HEK293 (cell line): ENCODE measurements around the gene SEC11A.

Experiments used
- BCL11B ChIP-seq: fragments of 450-650 bp; formaldehyde crosslinking; IDR thresholded peaks from 2 replicates; pipeline ENCODE4 v1.5.1; 2016; ENCODE audit warnings: low read depth, missing biosample characterization, missing genetic modification characterization
- FEZF1 ChIP-seq: fragments of 450-650 bp; formaldehyde crosslinking; IDR thresholded peaks from 2 replicates; pipeline ENCODE4 v1.5.1; 2016; ENCODE audit warnings: missing biosample characterization, missing genetic modification characterization
- GFI1B ChIP-seq: fragments of 450-650 bp; formaldehyde crosslinking; IDR thresholded peaks from 2 replicates; pipeline ENCODE4 v1.5.1; 2016; ENCODE audit warnings: missing biosample characterization, missing genetic modification characterization
- HOXC10 ChIP-seq: sonication (generic); formaldehyde crosslinking; IDR thresholded peaks from 2 replicates; pipeline ENCODE4 v1.8.1; 2023; ENCODE audit warnings: mild to moderate bottlenecking, missing genetic modification reagents
- KLF17 ChIP-seq: fragments of 450-650 bp; formaldehyde crosslinking; IDR thresholded peaks from 2 replicates; pipeline ENCODE4 v1.5.1; 2016; ENCODE audit warnings: missing biosample characterization, missing genetic modification characterization
- PRDM10 ChIP-seq: fragments of 450-650 bp; formaldehyde crosslinking; IDR thresholded peaks from 2 replicates; pipeline ENCODE4 v1.5.1; 2016; ENCODE audit warnings: missing biosample characterization, missing genetic modification characterization
- RBAK ChIP-seq: fragments of 450-650 bp; formaldehyde crosslinking; IDR thresholded peaks from 2 replicates; pipeline ENCODE4 v1.5.1; 2016; ENCODE audit warnings: missing biosample characterization, missing genetic modification characterization
- SCRT2 ChIP-seq: fragments of 450-650 bp; formaldehyde crosslinking; IDR thresholded peaks from 2 replicates; pipeline ENCODE4 v1.5.1; 2016; ENCODE audit warnings: missing biosample characterization, missing genetic modification characterization
- TRIM28 ChIP-seq: IDR thresholded peaks from 2 replicates; pipeline ENCODE4 v1.6.1; 2011; ENCODE audit warnings: low read length, control low read depth, borderline replicate concordance
- TSHZ1 ChIP-seq: fragments of 450-650 bp; formaldehyde crosslinking; IDR thresholded peaks from 2 replicates; pipeline ENCODE4 v1.5.1; 2016; ENCODE audit warnings: missing biosample characterization, missing genetic modification characterization, borderline replicate concordance
- ZBTB17 ChIP-seq: fragments of 450-650 bp; formaldehyde crosslinking; IDR thresholded peaks from 2 replicates; pipeline ENCODE4 v1.5.1; 2016; ENCODE audit warnings: missing biosample characterization, missing genetic modification characterization
- ZBTB20 ChIP-seq: fragments of 450-650 bp; formaldehyde crosslinking; IDR thresholded peaks from 2 replicates; pipeline ENCODE4 v1.5.1; 2016; ENCODE audit warnings: missing biosample characterization, missing genetic modification characterization
- ZBTB7A ChIP-seq: fragments of 450-650 bp; formaldehyde crosslinking; IDR thresholded peaks from 2 replicates; pipeline ENCODE4 v1.5.1; 2016; ENCODE audit warnings: low read depth, missing biosample characterization, missing genetic modification characterization
- ZEB2 ChIP-seq: fragments of 450-650 bp; formaldehyde crosslinking; IDR thresholded peaks from 2 replicates; pipeline ENCODE4 v1.5.1; 2016; ENCODE audit warnings: missing biosample characterization, missing genetic modification characterization
- ZNF10 ChIP-seq: fragments of 450-650 bp; formaldehyde crosslinking; IDR thresholded peaks from 2 replicates; pipeline ENCODE4 v1.5.1; 2017; ENCODE audit warnings: missing biosample characterization, missing genetic modification characterization
- ZNF138 ChIP-seq: fragments of 450-650 bp; formaldehyde crosslinking; IDR thresholded peaks from 2 replicates; pipeline ENCODE4 v1.5.1; 2016; ENCODE audit warnings: missing biosample characterization, missing genetic modification characterization, borderline replicate concordance
- ZNF19 ChIP-seq: fragments of 450-650 bp; formaldehyde crosslinking; IDR thresholded peaks from 2 replicates; pipeline ENCODE4; 2016; ENCODE audit warnings: missing biosample characterization, missing genetic modification characterization, low read depth
- ZNF24 ChIP-seq: fragments of 450-650 bp; formaldehyde crosslinking; IDR thresholded peaks from 2 replicates; pipeline ENCODE4 v1.5.1; 2016; ENCODE audit warnings: missing biosample characterization, missing genetic modification characterization
- ZNF354C ChIP-seq: fragments of 450-650 bp; formaldehyde crosslinking; IDR thresholded peaks from 2 replicates; pipeline ENCODE4 v1.5.1; 2016; ENCODE audit warnings: missing biosample characterization, missing genetic modification characterization, low read depth, borderline replicate concordance
- ZNF362 ChIP-seq: fragments of 450-650 bp; formaldehyde crosslinking; IDR thresholded peaks from 2 replicates; pipeline ENCODE4 v1.5.1; 2016; ENCODE audit warnings: missing biosample characterization, missing genetic modification characterization
- ZNF366 ChIP-seq: fragments of 450-650 bp; formaldehyde crosslinking; conservative IDR thresholded peaks from 2 replicates; pipeline ENCODE4 v1.5.1; 2016; ENCODE audit warnings: missing biosample characterization, missing genetic modification characterization
- ZNF560 ChIP-seq: fragments of 450-650 bp; formaldehyde crosslinking; IDR thresholded peaks from 2 replicates; pipeline ENCODE4 v1.5.1; 2017; ENCODE audit warnings: missing biosample characterization, missing genetic modification characterization, borderline replicate concordance
- ZNF596 ChIP-seq: fragments of 450-650 bp; IDR thresholded peaks from 2 replicates; pipeline ENCODE4 v1.5.0; 2018; ENCODE audit warnings: missing biosample characterization, mild to moderate bottlenecking, missing genetic modification characterization, moderate library complexity
- ZNF610 ChIP-seq: fragments of 450-650 bp; formaldehyde crosslinking; IDR thresholded peaks from 2 replicates; pipeline ENCODE4 v1.5.1; 2016; ENCODE audit warnings: missing biosample characterization, missing genetic modification characterization, borderline replicate concordance
- ZNF621 ChIP-seq: fragments of 450-650 bp; formaldehyde crosslinking; IDR thresholded peaks from 2 replicates; pipeline ENCODE4 v1.5.1; 2017; ENCODE audit warnings: missing biosample characterization, missing genetic modification characterization
- ZNF624 ChIP-seq: fragments of 450-650 bp; formaldehyde crosslinking; IDR thresholded peaks from 2 replicates; pipeline ENCODE4 v1.5.1; 2017; ENCODE audit warnings: missing biosample characterization, missing genetic modification characterization
- ZNF701 ChIP-seq: fragments of 450-650 bp; formaldehyde crosslinking; IDR thresholded peaks from 2 replicates; pipeline ENCODE4 v1.5.1; 2016; ENCODE audit warnings: missing biosample characterization, missing genetic modification characterization
- ZSCAN18 ChIP-seq: fragments of 450-650 bp; formaldehyde crosslinking; IDR thresholded peaks from 2 replicates; pipeline ENCODE4 v1.5.1; 2016; ENCODE audit warnings: missing biosample characterization, missing genetic modification characterization
- ZSCAN4 ChIP-seq: fragments of 450-650 bp; formaldehyde crosslinking; IDR thresholded peaks from 2 replicates; pipeline ENCODE4 v1.5.1; 2017; ENCODE audit warnings: missing biosample characterization, missing genetic modification characterization

The SEC11A gene

GRCh38 chr15:84658080-84658787, 57.7 kb downstream of the SEC11A start, which contains the start of gene NMB (continued):
- TF ChIP-seq ZNF560 (tag by site-specific recombination): no peak
- no peak for TF ChIP-seq RBAK (tag by site-specific recombination)
- TF ChIP-seq ZSCAN18 (tag by site-specific recombination): no peak
- TF ChIP-seq ZNF354C: no peak
- no peak for TF ChIP-seq ZNF596 (tag by site-specific recombination)
- no peak for TF ChIP-seq ZBTB7A (tag by site-specific recombination)
- TF ChIP-seq ZNF610 (tag by site-specific recombination): no peak
- TF ChIP-seq ZNF19 (tag by site-specific recombination): no peak
- 0 out of 2 replicates have a peak, but pooled peaks have one; percentile 46 for TF ChIP-seq ZEB2
- peak; percentile 81 for TF ChIP-seq ZBTB20 (tag by site-specific recombination)
- no peak for TF ChIP-seq GFI1B (tag by site-specific recombination)
- TF ChIP-seq ZNF138: no peak
- TF ChIP-seq PRDM10 (tag by site-specific recombination): no peak
- no peak for TF ChIP-seq FEZF1 (tag by site-specific recombination)
- no peak for TF ChIP-seq ZNF621 (tag by site-specific recombination)
- no peak for TF ChIP-seq ZNF24 (tag by site-specific recombination)
- peak; percentile 72 for TF ChIP-seq ZBTB17
- no peak for TF ChIP-seq TSHZ1
- TF ChIP-seq BCL11B (tag by site-specific recombination): 0 out of 2 replicates have a peak, but pooled peaks have one; percentile 19
- TF ChIP-seq ZNF10 (tag by site-specific recombination): no peak
- TF ChIP-seq ZNF366 (tag by site-specific recombination): no peak
- no peak for TF ChIP-seq TRIM28
- peak; percentile 21; the same call in 1 of the 2 replicates for TF ChIP-seq KLF17 (tag by site-specific recombination)
- TF ChIP-seq SCRT2: no peak
- no peak for TF ChIP-seq ZSCAN4 (tag by site-specific recombination)
- TF ChIP-seq ZNF362 (tag by site-specific recombination): peak; percentile 98
- TF ChIP-seq HOXC10 (CRISPR knock-in tag): no peak
- no peak for TF ChIP-seq ZNF624 (tag by site-specific recombination)
- TF ChIP-seq ZNF701: no peak
